Measurements from ENCODE around the gene LAP3. TPM values are rescaled to one million over a fixed set of nuclear protein-coding genes. Genes with fewer than 3 reads are reported as not detected.

The LAP3 gene
- total RNA-seq, 1 donor from 2014 or later, result 78.7 TPM

Other genes starting within 250 kb of the LAP3 start
- 9.4 TPM for gene QDPR, start 65.1 kb upstream of the LAP3 start, total RNA-seq (ENCODE audit: insufficient read depth, low replicate concordance)
- not detected for gene CLRN2, start 62.0 kb upstream of the LAP3 start, total RNA-seq (ENCODE audit: insufficient read depth, low replicate concordance)
- gene MED28, start 37.4 kb downstream of the LAP3 start, total RNA-seq (ENCODE audit: insufficient read depth, low replicate concordance), result 12.3 TPM
- gene FAM184B, start 204.4 kb downstream of the LAP3 start, total RNA-seq (ENCODE audit: insufficient read depth, low replicate concordance), result 3.1 TPM
- 50.8 TPM for gene DCAF16, start 233.6 kb downstream of the LAP3 start, total RNA-seq (ENCODE audit: insufficient read depth, low replicate concordance)
- gene NCAPG, start 233.8 kb downstream of the LAP3 start, total RNA-seq (ENCODE audit: insufficient read depth, low replicate concordance), result 10.4 TPM